Ectodermal cell (in vitro differentiated cells): ENCODE data around the gene RFC1.
"Not testable (repeated sequence)": the region's sequence is repeated elsewhere in the genome, so short reads cannot be mapped to it uniquely, and the experiment has no call there.

Experiments
- H3K27ac ChIP-seq: 2 replicates; pipeline ENCODE4 v1.7.0; 2013; ENCODE audit warnings: mild to moderate bottlenecking, low read depth, low read length; ENCODE audit not compliant: insufficient read depth, poor library complexity, severe bottlenecking
- H3K27me3 ChIP-seq: 2 replicates; pipeline ENCODE4 v1.7.0; 2013; ENCODE audit warnings: mild to moderate bottlenecking, low read length; ENCODE audit not compliant: insufficient read depth, control insufficient read depth, poor library complexity, severe bottlenecking
- H3K36me3 ChIP-seq: one replicate; pipeline ENCODE4 v1.7.0; 2013; ENCODE audit warnings: low read length; ENCODE audit not compliant: control insufficient read depth, insufficient read depth
- H3K4me1 ChIP-seq: one replicate; pipeline ENCODE4 v1.7.0; 2013; ENCODE audit warnings: low read length; ENCODE audit not compliant: control insufficient read depth, insufficient read depth
- H3K4me3 ChIP-seq: 2 replicates; pipeline ENCODE4 v1.7.0; 2013; ENCODE audit warnings: low read depth, low read length, control low read depth; ENCODE audit not compliant: insufficient read depth
- H3K9me3 ChIP-seq: 2 replicates; pipeline ENCODE4 v1.7.0; 2013; ENCODE audit warnings: mild to moderate bottlenecking, low read length, moderate library complexity; ENCODE audit not compliant: control insufficient read depth
- WGBS, 2 experiments: methylation state at CpG; one replicate each; pipeline ENCODE4 v1.1.7; 2013; ENCODE audit warnings: missing lambda C conversion rate in 2 of 2; 5-methylcytosine and 5-hydroxymethylcytosine counted together

Gene RFC1

GRCh38 chr4:39308611-39309010 is 57.6 kb downstream of the RFC1 start:
- no peaks in the 10 kb centered on the region for H3K4me1 ChIP-seq
- no peaks in the 10 kb centered on the region for H3K27me3 ChIP-seq
- no peak overlapping the region for H3K27ac ChIP-seq
- no peak overlapping the region for H3K4me3 ChIP-seq
- peaks cover 24% of the 10 kb centered on the region for H3K36me3 ChIP-seq
- no peaks in the 10 kb centered on the region for H3K9me3 ChIP-seq
- WGBS, 2 experiments = 94 to 96% methylated on average over 6 of the region's 6 CpGs

- no peaks in the 10 kb centered on the region for H3K27me3 ChIP-seq
- H3K4me3 ChIP-seq = no peak overlapping the region
- H3K27ac ChIP-seq = no peak overlapping the region
- 91 to 94% methylated on average over 11 to 14 of the region's 14 CpGs for WGBS, 2 experiments
- H3K9me3 ChIP-seq = no peaks in the 10 kb centered on the region
- H3K36me3 ChIP-seq = peaks cover 32% of the 10 kb centered on the region
- no peaks in the 10 kb centered on the region for H3K4me1 ChIP-seq
Measured at GRCh38 chr4:39305912-39306677, 60.1 kb downstream of the RFC1 start.

GRCh38 chr4:39304651-39305050 is 61.5 kb downstream of the RFC1 start:
- Histone ChIP-seq H3K4me3 (no peak overlapping the region), H3K36me3 (peaks cover 36% of the 10 kb centered on the region), H3K27ac (no peak overlapping the region), H3K9me3 (no peaks in the 10 kb centered on the region), H3K27me3 (no peaks in the 10 kb centered on the region), H3K4me1 (no peaks in the 10 kb centered on the region)
- WGBS, 2 experiments = 97 to 98% methylated on average over 4 of the region's 5 CpGs

GRCh38 chr4:39303871-39304270 is 62.3 kb downstream of the RFC1 start:
- Histone ChIP-seq H3K9me3 (no peaks in the 10 kb centered on the region), H3K36me3 (peaks cover 40% of the 10 kb centered on the region), H3K4me3 (no peak overlapping the region), H3K4me1 (no peaks in the 10 kb centered on the region), H3K27ac (no peak overlapping the region), H3K27me3 (no peaks in the 10 kb centered on the region)
- 92 to 93% methylated on average over 2 to 3 of the region's 3 CpGs for WGBS, 2 experiments

- Histone ChIP-seq H3K36me3 (peaks cover 34% of the 10 kb centered on the region), H3K9me3 (no peaks in the 10 kb centered on the region), H3K27ac (no peak overlapping the region), H3K4me3 (no peak overlapping the region), H3K27me3 (no peaks in the 10 kb centered on the region), H3K4me1 (no peaks in the 10 kb centered on the region)
- WGBS, 2 experiments = 78 to 95% methylated on average over 1 of the region's 1 CpG
Measured at GRCh38 chr4:39302901-39303300, 63.3 kb downstream of the RFC1 start.

GRCh38 chr4:39295784-39296183 is 70.4 kb downstream of the RFC1 start:
- H3K4me1 ChIP-seq = no peaks in the 10 kb centered on the region
- no peaks in the 10 kb centered on the region for H3K27me3 ChIP-seq
- H3K4me3 ChIP-seq = no peak overlapping the region
- 95 to 97% methylated on average over 5 to 8 of the region's 8 CpGs for WGBS, 2 experiments
- no peak overlapping the region for H3K27ac ChIP-seq
- no peaks in the 10 kb centered on the region for H3K9me3 ChIP-seq
- H3K36me3 ChIP-seq = peaks cover 31% of the 10 kb centered on the region

GRCh38 chr4:39292433-39292832 is 73.7 kb downstream of the RFC1 start:
- not testable (repeated sequence) for H3K9me3 ChIP-seq, H3K4me3 ChIP-seq, H3K4me1 ChIP-seq, H3K27ac ChIP-seq, H3K27me3 ChIP-seq
- peaks cover 24% of the 10 kb centered on the region for H3K36me3 ChIP-seq
- WGBS, 2 experiments = 87 to 88% methylated on average over 5 of the region's 5 CpGs

GRCh38 chr4:39291686-39292085 is 74.5 kb downstream of the RFC1 start:
- no peaks in the 10 kb centered on the region for H3K27me3 ChIP-seq
- H3K27ac ChIP-seq = no peak overlapping the region
- 99% methylated on average over 2 of the region's 2 CpGs for WGBS, 2 experiments
- H3K9me3 ChIP-seq = no peaks in the 10 kb centered on the region
- no peaks in the 10 kb centered on the region for H3K4me1 ChIP-seq
- no peak overlapping the region for H3K4me3 ChIP-seq
- H3K36me3 ChIP-seq = peaks cover 24% of the 10 kb centered on the region

- no peak overlapping the region for H3K27ac ChIP-seq
- H3K36me3 ChIP-seq = peaks cover 20% of the 10 kb centered on the region
- 89 to 93% methylated on average over 4 of the region's 4 CpGs for WGBS, 2 experiments
- H3K9me3 ChIP-seq = no peaks in the 10 kb centered on the region
- no peak overlapping the region for H3K4me3 ChIP-seq
- no peaks in the 10 kb centered on the region for H3K27me3 ChIP-seq
- H3K4me1 ChIP-seq = no peaks in the 10 kb centered on the region
Measured at GRCh38 chr4:39287223-39287622, 78.9 kb downstream of the RFC1 start.

GRCh38 chr4:39286263-39286662 is 79.9 kb downstream of the RFC1 start:
- H3K4me3 ChIP-seq = no peak overlapping the region
- peaks cover 19% of the 10 kb centered on the region for H3K36me3 ChIP-seq
- WGBS, 2 experiments = 95 to 100% methylated on average over 2 of the region's 2 CpGs
- H3K9me3 ChIP-seq = no peaks in the 10 kb centered on the region
- no peak overlapping the region for H3K27ac ChIP-seq
- H3K4me1 ChIP-seq = no peaks in the 10 kb centered on the region
- no peaks in the 10 kb centered on the region for H3K27me3 ChIP-seq
